Panc1 (cell line): ENCODE results near the gene NDUFB2. TPM values are rescaled to one million over a fixed set of nuclear protein-coding genes. Genes with fewer than 3 reads are reported as not detected.

Source experiments
- ATAC-seq: fragments of 200-7000 bp; cut with Tn5 transposase; 2 replicates; pipeline ENCODE4 v1.9.1; 2020; ENCODE audit warnings: mild to moderate bottlenecking, moderate library complexity
- BruUV-seq: library from RNA; stranded (reverse); fragments of 400-500 nt; replicated peaks from 2 replicates; lab custom pipeline; 2021; lab: Mats Ljungman, UMichigan
- CTCF ChIA-PET: fragments of 300-600 bp; sonication (Branson Sonifier 250); formaldehyde crosslinking; loops from one replicate; lab custom pipeline; 2022; ENCODE audit warnings: antibody characterized with exemption; lab: Charles Lee
- POLR2A ChIA-PET: fragments of 300-600 bp; sonication (Branson Sonifier 250); formaldehyde crosslinking; loops from one replicate; lab custom pipeline; 2022; ENCODE audit warnings: antibody characterized with exemption; lab: Charles Lee
- DNase-seq: peaks from one replicate; pipeline ENCODE4 v3.0.0-alpha.2; 2010; ENCODE audit warnings: low read depth, low spot score
- H3K27ac ChIP-seq: 2 replicates; pipeline ENCODE4 v1.5.1; 2011; ENCODE audit warnings: mild to moderate bottlenecking, low read length, inconsistent platforms
- H3K27me3 ChIP-seq: fragments of 200-500 bp; sonication (Bioruptor generic); 2 replicates; pipeline ENCODE4 v1.6.0; 2014; ENCODE audit warnings: low read length, inconsistent platforms; ENCODE audit not compliant: control insufficient read depth, insufficient read depth
- H3K36me3 ChIP-seq: fragments of 200-500 bp; sonication (Bioruptor generic); 2 replicates; pipeline ENCODE4 v1.5.1; 2014; ENCODE audit warnings: inconsistent platforms, mild to moderate bottlenecking, low read length, moderate library complexity; ENCODE audit not compliant: control insufficient read depth, insufficient read depth
- H3K4me1 ChIP-seq: 2 replicates; pipeline ENCODE4 v1.5.1; 2011; ENCODE audit warnings: inconsistent platforms, mild to moderate bottlenecking, low read length, moderate library complexity; ENCODE audit not compliant: control insufficient read depth, insufficient read depth
- H3K4me3 ChIP-seq, 2 experiments: 2 replicates each; pipeline ENCODE4 v1.5.1; 2011 to 2012; ENCODE audit warnings: low read depth in 2 of 2, low read length in 2 of 2, mild to moderate bottlenecking in 2 of 2, inconsistent platforms in 1 of 2, moderate library complexity in 1 of 2
- H3K9me3 ChIP-seq: fragments of 200-500 bp; sonication (Bioruptor generic); 2 replicates; pipeline ENCODE4 v1.5.1; 2014; ENCODE audit warnings: low read depth, mild to moderate bottlenecking, inconsistent platforms, low read length, moderate library complexity; ENCODE audit not compliant: control insufficient read depth, insufficient read depth
- CTCF ChIP-seq: fragments of 450-650 bp; IDR thresholded peaks from 2 replicates; pipeline ENCODE4 v1.5.1; 2017; ENCODE audit warnings: mild to moderate bottlenecking
- POLR2AphosphoS5 ChIP-seq: IDR thresholded peaks from 2 replicates; pipeline ENCODE4 v1.6.1; 2012; ENCODE audit warnings: mild to moderate bottlenecking, low read depth, low read length, moderate library complexity
- REST ChIP-seq, 2 experiments: IDR thresholded peaks; 2 replicates each; pipeline ENCODE4 v1.6.1; 2011 to 2012; ENCODE audit warnings: low read depth in 2 of 2, control low read depth in 1 of 2, low read length in 1 of 2, mild to moderate bottlenecking in 1 of 2, moderate library complexity in 1 of 2; ENCODE audit not compliant: insufficient read depth in 1 of 2
- SIN3A ChIP-seq: IDR thresholded peaks from 2 replicates; pipeline ENCODE4 v1.6.1; 2012; ENCODE audit warnings: low read depth, mild to moderate bottlenecking, low read length, moderate library complexity, borderline replicate concordance; ENCODE audit not compliant: insufficient read depth
- TCF7L2 ChIP-seq: IDR thresholded peaks from 2 replicates; pipeline ENCODE4 v1.6.1; 2011; ENCODE audit warnings: mild to moderate bottlenecking, low read depth, low read length, inconsistent platforms
- in situ Hi-C: cut with HindIII; loops from 2 replicates; pipeline ENCODE4 v1.10.0; 2016; ENCODE audit warnings: low sequenced_read_pairs, low pct_unique_long_range_greater_than_20kb
- intact Hi-C: fragments of 100-400 bp; cut with micrococcal nuclease; formaldehyde crosslinking; loops from one replicate; pipeline ENCODE4 v1.10.0; 2022; ENCODE audit not compliant: unreplicated experiment
- total RNA-seq: library from RNA; stranded (reverse); gene quantifications from one replicate; pipeline ENCODE4 v1.2.1, GENCODE V29; 2021; ENCODE audit not compliant: unreplicated experiment

Gene NDUFB2
- total RNA-seq, 1 experiment from 2014 or later, result 246 TPM

- intact Hi-C loops, result loop anchor here (1.0 kb wide), 2 partner anchors 135 to 178 kb away; no protein-coding TSS in a partner anchor
- TF ChIP-seq REST (IDR thresholded peaks at IDR 0.05; ENCODE audit: insufficient read depth in 1 of 2, low read depth in 2 of 2, low read length in 1 of 2), result no peak
- TF ChIP-seq TCF7L2, result no peak
- peak; percentile 90 for TF ChIP-seq CTCF
- in situ Hi-C loops, result no loop called here
Measured at GRCh38 chr7:140653319-140654108, 43.0 kb upstream of the NDUFB2 start.

GRCh38 chr7:140654109-140654387 lies 42.5 kb upstream of the NDUFB2 start:
- no TSS peak for BruUV-seq
- intact Hi-C loops, result no loop called here
- TF ChIP-seq POLR2AphosphoS5 (no peak), REST (IDR thresholded peaks at IDR 0.05; ENCODE audit: insufficient read depth in 1 of 2, low read depth in 2 of 2, low read length in 1 of 2) (no peak), SIN3A (no peak), CTCF (no peak), TCF7L2 (no peak)
- DNase-seq, result no peak
- no peaks in the 10 kb centered on the region for H3K9me3 ChIP-seq
- POLR2A ChIA-PET, result no interaction called here
- H3K4me1 ChIP-seq, result no peaks in the 10 kb centered on the region
- no peaks in the 10 kb centered on the region for H3K36me3 ChIP-seq
- in situ Hi-C loops, result no loop called here
- H3K4me3 ChIP-seq, result no peak overlapping the region
- CTCF ChIA-PET, result interaction anchor here (1.2 to 2.3 kb wide), 2 partner anchors 137 to 177 kb away, joined by 4 to 30 read pairs; no protein-coding TSS in a partner anchor
- H3K27me3 ChIP-seq, result no peaks in the 10 kb centered on the region; the same call in 1 of the 2 replicates
- ATAC-seq, result no peak
- no peak overlapping the region for H3K27ac ChIP-seq

More at GRCh38 chr7:140653319-140654108, 43.0 kb upstream of the NDUFB2 start:
- Histone ChIP-seq H3K4me3 (no peak overlapping the region), H3K4me1 (no peaks in the 10 kb centered on the region), H3K9me3 (no peaks in the 10 kb centered on the region), H3K27ac (no peak overlapping the region), H3K27me3 (no peaks in the 10 kb centered on the region; the same call in 1 of the 2 replicates), H3K36me3 (no peaks in the 10 kb centered on the region)
- ATAC-seq, result peak; percentile 93
- ChIA-PET CTCF (interaction anchor here (1.2 to 2.3 kb wide), 2 partner anchors 136 to 177 kb away, joined by 4 to 30 read pairs; no protein-coding TSS in a partner anchor), POLR2A (no interaction called here)
- DNase-seq, result peak; percentile 67
- BruUV-seq, result no TSS peak
